GM04504 (cell line): ENCODE results near the gene CST11.

Experiments used
- DNase-seq: peaks from one replicate; pipeline ENCODE4 v3.0.0-alpha.2; 2012; ENCODE audit warnings: low read depth

Gene CST11

DNA sequence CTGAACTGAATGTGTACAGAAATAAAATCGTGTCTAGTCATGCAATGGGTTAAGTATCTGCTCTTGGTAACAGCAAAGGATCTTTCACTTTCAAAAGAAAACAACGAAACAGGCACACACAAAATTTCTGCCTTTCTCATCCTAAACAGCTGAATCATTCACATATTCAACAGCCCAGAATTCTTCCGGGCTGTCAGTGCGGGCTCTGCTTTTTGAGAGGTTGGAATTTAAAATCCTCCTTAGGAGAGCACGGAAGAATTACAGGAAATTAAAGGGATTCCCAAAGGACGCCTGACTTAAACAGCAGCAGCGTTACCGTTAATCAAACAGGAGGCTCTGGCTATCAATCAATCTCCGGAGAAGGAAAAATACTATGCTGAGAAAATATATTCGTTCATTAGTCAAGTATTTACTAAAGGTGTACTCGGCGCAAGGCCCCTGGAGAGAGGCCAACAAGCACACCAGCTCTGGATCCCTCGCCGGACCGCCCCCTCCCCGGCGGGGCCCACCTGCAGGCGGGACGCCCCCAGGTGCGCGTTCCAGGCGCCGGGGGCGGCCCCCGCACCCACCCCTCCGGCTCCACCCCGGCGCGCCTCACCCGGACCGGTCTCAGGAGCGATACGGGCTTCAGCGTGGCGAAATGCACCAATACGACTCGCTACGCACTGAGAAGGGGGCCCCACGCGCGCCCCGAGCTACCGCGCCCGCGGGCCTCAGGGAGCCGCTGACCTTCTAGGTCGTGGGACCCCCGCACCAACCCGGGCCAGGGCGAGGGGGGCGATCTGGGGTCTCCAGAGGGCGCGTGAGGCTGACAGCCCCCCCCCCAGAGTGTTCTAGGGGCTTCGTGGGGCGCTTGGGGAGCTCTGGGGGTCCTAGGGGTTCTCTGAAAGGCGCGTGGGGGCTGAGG, 32.4 kb downstream of the CST11 start:
- DNase-seq = peak; percentile 34

DNA sequence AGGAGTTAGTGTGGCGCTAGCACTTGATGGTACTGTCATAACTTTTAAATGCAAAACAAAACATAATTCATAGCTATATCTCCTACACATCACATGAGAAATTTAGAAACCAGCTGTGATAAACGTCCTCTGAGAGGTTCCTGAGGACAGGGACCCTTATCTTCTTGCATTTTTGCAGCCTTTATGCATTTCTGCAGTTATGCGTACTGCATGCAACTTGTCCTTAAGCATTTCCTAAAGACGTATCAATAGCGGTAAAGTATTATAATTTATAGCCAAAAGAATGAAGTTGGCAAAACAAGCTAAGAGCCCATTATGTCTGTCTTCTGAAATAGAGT, 33.0 kb downstream of the CST11 start:
- no peak for DNase-seq

DNA sequence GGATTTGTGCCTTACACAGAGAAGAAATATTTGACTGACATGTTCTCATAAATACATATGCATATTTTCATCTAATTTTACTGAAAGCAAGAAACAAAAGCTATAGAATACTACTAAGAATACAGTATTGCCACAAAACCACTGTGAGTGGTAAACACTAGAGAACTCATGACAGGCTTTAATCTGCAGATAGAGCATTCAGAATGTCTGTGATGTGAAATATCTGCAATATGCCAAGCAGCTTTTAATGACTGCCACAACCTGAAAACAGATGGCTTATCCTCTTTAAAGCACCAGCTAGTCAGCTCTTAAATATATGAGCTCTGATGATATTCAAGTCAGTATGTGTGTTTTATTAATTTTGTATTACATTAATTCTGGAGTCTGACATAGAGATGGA, 34.8 kb downstream of the CST11 start:
- no peak for DNase-seq

DNA sequence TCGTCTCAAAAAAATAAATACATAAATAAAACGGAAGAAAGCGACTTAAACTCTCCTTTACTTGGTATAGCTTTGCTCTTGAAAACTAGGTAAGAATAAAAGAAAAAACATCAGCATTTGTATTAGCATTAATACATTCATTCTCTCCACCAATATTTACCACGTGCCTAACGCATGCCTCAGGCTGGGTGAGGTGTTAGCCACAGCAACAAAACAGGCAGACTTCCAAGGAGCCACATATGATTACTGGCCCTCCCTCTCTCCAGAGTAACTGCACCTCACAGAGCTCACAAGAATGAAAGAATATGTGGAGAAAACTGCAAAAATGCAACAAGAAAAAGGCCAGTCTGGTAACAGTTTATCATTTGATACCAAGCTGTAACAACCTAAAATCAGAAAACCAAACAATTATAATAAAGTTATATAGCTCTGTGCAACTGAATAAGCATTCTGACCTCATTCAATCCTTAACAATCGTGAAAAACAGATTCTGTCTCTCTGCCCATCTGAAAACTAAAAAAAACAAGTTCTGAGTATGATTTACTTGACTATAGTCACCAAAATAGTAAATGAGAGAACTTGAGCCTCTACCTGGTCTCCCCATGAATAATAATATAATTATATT, 36.6 kb downstream of the CST11 start:
- DNase-seq = no peak

DNA sequence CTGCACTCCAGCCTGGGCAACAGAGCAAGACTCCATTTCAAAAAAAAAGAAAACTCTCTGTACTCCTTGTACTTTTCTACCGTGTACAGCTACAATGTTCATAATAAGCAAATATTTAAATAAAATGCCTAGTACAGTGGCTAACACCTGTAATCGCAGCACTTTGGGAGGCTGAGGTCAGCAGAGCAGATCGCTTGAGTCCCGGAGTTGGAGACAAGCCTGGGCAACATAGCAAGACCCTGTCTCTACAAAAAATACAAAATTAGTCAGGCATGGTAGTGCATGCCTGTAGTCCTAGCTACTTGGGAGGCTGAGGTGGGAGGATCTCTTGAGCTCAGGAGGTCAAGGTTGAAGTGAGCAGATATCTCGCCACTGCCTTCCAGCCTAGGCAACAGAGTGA, 37.1 kb downstream of the CST11 start:
- DNase-seq = no peak

DNA sequence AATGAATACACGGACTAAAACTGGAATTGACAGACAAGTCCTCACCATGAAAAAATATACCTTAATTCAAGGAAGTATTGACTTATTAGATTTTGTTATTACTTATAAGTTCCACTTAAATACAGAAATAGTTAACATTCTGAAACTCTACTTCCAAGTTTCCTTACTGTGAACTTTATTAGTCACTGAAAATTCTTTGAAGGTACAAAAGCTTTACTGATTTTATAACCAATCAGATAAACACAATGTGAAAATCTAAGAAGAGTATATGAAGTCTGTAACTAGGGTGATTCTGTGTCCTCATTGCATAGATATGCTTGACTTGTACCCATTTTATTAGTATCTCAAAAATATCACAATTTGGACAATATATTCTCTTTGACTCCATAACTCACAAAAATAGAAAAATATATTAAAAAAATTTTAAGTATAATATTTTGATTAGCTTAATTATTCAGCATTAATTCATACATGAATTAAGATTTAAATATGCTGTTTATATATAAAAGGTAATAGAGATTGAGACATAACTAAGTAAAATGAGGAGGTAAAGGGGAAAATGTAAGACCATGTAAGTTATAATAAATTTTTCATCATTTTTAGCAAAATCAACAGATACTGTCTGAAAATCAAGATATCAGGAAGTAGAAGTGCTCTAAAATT, 38.0 kb downstream of the CST11 start:
- no peak for DNase-seq

DNA sequence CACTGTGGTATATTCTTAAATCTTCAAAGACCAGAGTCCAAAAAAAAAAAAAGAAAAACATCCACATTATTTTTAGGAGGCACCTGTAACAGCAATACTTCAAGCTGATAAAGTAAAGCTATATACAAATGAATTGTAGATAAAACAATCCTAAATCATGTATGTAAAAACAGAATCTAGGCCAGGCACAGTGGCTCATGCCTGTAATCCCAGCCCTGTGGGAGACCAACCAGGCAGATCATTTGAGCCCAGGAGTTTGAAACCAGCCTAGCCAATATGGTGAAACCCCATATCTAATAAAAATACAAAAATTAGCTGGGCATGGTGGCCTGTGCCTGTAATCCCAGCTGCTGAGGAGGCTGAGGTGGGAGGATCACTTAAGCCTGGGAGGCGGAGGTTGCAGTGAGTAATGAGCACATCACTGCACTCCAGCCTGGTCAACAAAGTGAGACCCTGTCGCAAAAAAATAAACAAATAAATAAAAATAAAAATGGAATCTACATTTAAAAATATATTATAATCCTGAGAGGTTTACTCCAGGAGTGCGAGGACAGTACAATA, 38.7 kb downstream of the CST11 start:
- no peak for DNase-seq

DNA sequence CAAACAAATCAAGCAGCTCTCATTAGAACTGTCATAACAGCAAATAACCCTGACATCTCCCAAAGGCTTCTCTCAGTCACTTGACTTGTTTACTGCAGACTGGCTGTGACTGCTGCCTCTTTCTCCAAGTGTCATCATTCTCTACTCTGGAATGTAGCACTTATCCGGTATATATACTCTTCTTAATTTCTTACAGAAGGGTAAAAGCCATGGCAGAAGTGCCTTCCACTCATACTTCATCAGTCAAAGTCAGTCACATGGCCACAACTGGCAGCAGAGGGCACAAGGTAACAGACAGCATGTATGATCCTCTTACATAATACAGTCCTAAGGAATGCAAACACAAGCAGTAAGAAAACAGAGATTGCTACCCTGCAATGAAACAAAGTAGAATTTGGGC, 40.6 kb downstream of the CST11 start:
- DNase-seq = no peak

DNA sequence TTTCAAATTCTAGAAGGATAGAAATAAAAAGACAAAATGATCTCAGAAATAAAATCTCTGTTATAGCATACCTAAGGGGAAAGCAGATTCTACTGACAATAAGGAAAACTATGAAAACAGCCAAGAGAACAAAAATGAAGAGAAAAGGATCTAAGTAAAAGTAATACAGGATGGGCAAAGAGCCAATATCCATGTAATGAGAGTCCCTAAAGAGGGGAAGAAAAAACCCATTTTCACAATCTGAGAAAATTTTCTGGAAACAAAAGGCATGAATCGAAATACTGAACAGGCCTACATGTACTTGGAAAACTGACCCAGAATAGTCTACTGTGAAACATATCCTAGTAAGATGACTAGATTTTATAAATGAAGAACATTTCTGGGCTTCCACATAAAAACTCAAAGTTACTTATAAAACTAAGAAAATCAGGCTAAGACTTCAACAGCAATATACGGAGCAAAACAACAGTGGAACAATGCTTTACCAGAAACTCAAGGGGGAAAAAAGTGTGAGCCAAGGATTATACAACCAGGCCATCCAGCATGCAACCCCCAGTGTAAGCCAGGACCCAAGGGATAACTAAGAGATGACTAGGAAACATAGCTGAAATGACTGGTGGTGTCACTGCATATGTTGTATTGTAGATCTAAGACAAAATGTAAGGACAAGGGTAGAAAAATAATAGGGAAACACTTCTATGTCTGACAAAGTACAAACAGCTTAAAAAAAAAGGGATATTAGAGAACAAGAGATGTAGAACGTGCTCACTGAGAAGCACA, 41.6 kb downstream of the CST11 start:
- no peak for DNase-seq

DNA sequence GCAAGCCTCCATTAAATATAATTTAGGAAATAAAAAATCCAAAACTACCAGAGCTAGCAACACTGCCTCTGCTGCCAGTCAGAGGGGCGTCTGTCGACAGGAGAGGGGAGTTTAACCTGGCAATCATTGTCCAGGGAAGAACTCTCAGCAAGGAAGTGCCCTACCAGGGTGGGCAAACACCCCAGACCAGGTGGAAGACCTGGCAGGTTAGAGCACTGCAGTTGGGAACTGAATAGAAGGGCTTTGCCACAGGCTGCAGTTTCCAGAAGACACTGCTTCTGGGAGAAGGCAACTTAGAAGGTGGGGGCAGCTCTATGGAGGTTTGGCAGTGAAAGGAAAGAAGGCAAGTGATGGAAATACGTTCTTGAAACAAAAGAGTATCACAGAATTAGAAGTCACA, 42.9 kb downstream of the CST11 start:
- no peak for DNase-seq

DNA sequence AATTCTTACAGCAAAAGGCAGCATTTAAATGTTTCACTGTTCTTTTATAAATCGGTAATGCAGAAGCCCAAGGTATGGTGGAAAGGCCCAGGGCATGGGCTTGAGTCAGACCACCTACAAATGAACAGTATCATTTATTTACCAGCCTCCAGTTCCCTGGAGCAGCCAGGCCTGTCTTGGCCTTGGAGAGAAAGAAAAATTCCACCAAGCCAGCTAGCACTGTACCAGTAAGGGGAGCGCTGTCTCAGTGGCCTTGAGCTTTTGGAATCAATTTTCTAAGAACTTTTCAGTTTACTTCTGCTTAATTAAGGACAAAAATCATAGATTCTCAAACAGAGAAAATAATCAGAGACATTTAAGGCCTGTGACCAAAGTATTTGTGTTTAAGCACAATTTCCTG, 43.7 kb downstream of the CST11 start:
- no peak for DNase-seq

DNA sequence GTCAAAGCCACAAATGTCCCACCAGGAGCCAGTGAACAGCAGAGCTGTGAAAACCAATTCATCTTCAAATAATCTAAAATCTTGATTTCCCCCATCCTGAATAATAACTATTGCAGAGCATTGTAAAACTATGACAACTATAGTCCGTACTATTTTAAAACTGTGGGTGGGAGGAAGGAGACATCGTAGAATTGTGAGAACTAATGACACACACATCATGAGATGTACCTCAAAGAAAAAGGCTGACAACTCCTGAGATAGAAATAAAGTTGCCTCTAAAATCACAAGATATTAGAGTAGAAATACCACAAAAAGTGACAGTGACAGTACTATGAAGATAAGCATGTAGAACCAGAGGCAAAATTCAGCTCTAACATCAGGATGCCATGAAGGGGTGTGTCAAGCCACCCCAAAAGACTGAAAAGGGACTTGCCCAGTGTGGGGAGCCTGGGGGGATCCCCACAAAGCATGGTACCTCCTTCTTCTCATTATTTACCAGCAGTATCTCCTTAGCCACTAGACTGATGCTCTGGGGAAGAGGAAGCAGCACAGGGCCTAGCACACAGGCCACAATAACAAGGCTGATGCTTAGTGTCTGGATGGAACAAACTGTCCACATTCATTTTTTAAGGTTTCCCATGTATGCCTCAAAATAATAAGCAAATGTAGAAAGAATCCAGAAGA, 44.8 kb downstream of the CST11 start:
- no peak for DNase-seq

DNA sequence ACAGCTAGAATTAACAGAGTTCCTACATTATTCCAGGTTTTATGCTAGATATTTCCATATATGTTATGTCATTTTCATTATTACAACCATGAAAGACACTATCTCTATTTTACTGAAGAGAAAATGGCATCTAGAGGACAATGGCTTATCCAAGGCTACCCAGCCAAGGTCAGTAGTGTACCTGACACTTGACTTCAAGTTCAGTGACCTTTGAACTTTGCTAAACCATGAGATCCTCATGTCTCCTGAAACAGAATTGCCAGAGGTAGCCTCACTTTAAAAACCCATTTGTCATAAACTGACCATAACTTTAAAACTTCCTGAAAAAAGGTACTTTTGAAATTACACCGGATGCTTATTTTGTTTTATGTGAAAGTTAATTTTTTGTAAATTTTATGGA, 45.8 kb downstream of the CST11 start:
- no peak for DNase-seq

DNA sequence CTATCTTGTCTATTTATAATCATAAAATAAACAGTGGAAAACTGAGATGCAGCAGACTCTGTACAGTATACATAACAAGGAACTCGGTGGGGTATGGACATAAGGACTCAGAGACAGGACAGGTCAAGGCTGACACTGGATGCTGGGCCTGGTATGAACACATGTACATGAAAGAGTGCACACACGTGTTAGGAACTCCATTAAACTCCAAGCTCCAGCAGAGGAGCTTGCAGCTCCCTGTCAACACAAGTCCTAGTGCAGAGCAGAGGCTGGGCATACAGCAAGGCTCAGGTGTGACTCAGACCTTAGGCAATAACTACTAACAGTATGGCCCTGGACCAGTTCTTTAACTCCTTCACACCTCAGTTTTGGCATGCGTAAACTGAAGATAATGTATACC, 48.5 kb downstream of the CST11 start:
- DNase-seq = no peak

DNA sequence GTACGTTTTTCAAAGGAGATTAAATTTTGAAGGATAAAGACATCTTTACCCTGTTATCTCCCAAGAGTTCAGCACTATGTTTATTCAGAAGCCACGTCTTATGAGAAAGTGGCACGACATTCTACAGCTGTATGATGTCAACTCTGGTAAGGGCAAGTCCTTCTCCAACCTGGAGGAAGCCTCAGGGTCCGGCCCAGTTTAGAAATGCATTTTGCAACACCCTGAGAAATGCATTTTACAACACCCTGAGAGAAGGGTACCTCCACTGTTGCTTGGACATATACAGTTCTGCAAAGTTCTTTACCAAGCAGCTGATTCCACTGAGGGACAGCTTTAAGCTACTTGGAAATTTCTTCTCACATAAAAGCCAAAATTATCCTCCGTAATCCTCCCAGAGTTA, 48.9 kb downstream of the CST11 start:
- no peak for DNase-seq

DNA sequence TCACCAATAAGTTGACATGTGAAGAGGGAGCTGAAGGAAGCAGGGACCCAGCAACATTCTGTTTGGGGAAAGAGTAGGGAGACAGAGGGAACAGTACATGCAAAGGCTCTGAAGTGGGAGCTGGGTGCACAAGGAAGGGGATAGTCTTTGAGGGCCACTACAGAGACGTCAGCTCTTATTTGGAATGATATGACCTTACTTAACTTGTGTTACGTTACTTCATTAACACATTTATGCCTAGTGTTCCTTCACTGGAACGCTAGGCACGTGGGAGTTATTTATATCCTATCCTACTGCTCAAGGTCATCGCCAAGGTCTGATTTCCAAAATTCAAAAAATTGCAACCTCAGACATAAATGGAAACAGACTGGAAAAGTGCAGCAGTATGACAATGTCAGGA, 51.6 kb downstream of the CST11 start:
- DNase-seq = no peak
